SK-N-DZ (cell line): ENCODE data around the gene CASTOR2.
"Not testable (repeated sequence)": the region's sequence is repeated elsewhere in the genome, so short reads cannot be mapped to it uniquely, and the experiment has no call there.

ENCODE experiments used
- DNase-seq: peaks from one replicate; pipeline ENCODE4 v3.0.0-alpha.2; 2015; ENCODE audit warnings: low spot score

Gene CASTOR2

GRCh38 chr7:74994869-74995543 lies 30.5 kb downstream of the CASTOR2 start:
- DNase-seq: not testable (repeated sequence)

GRCh38 chr7:74996361-74996760 lies 31.9 kb downstream of the CASTOR2 start:
- not testable (repeated sequence) for DNase-seq

- DNase-seq: not testable (repeated sequence)
Measured at GRCh38 chr7:74997811-74998210, 33.3 kb downstream of the CASTOR2 start.

GRCh38 chr7:75001356-75001755 lies 36.9 kb downstream of the CASTOR2 start:
- not testable (repeated sequence) for DNase-seq

- no peak for DNase-seq
Measured at GRCh38 chr7:75010036-75010435, 45.5 kb downstream of the CASTOR2 start.

- DNase-seq: no peak
Measured at GRCh38 chr7:75017832-75018231, 53.3 kb downstream of the CASTOR2 start.

- DNase-seq: no peak
Measured at GRCh38 chr7:75018570-75019364, 54.3 kb downstream of the CASTOR2 start.

GRCh38 chr7:75019800-75020199 lies 55.3 kb downstream of the CASTOR2 start:
- DNase-seq: no peak

- DNase-seq: no peak
Measured at GRCh38 chr7:75024922-75025321, 60.4 kb downstream of the CASTOR2 start.

GRCh38 chr7:75028299-75028698 lies 63.8 kb downstream of the CASTOR2 start:
- DNase-seq: no peak

GRCh38 chr7:75033064-75033463 lies 68.6 kb downstream of the CASTOR2 start:
- DNase-seq: no peak

- no peak for DNase-seq
Measured at GRCh38 chr7:75033826-75034225, 69.3 kb downstream of the CASTOR2 start.

GRCh38 chr7:75038508-75038907 lies 74.0 kb downstream of the CASTOR2 start:
- no peak for DNase-seq

GRCh38 chr7:75039166-75039565 lies 74.7 kb downstream of the CASTOR2 start:
- DNase-seq: no peak

GRCh38 chr7:75039709-75040108 lies 75.2 kb downstream of the CASTOR2 start:
- no peak for DNase-seq

GRCh38 chr7:75040512-75040911 lies 76.0 kb downstream of the CASTOR2 start:
- DNase-seq: no peak

- DNase-seq: no peak
Measured at GRCh38 chr7:75042286-75042685, 77.8 kb downstream of the CASTOR2 start.

GRCh38 chr7:75042831-75043703 lies 78.6 kb downstream of the CASTOR2 start:
- DNase-seq: no peak

- DNase-seq: no peak
Measured at GRCh38 chr7:75045881-75046280, 81.4 kb downstream of the CASTOR2 start.

GRCh38 chr7:75048435-75049379 lies 84.2 kb downstream of the CASTOR2 start:
- DNase-seq: no peak

GRCh38 chr7:75049817-75050216 lies 85.3 kb downstream of the CASTOR2 start:
- no peak for DNase-seq
